HEK293 (cell line): Measurements from ENCODE around the gene SF3A1.

ENCODE experiments used
- CTCF ChIA-PET: fragments of 350-600 bp; formaldehyde crosslinking; extraction: SDS; loops from one replicate; lab custom pipeline; 2021; ENCODE audit warnings: antibody characterized with exemption; lab: Yijun Ruan, JAX
- POLR2A ChIA-PET: fragments of 300-600 bp; formaldehyde crosslinking; extraction: SDS; loops from one replicate; lab custom pipeline; 2020; ENCODE audit warnings: antibody characterized with exemption, inconsistent platforms; lab: Yijun Ruan, JAX
- H3K27ac ChIP-seq: fragments of 200-500 bp; sonication (Bioruptor generic); 2 replicates; pipeline ENCODE4 v1.5.1; 2014; ENCODE audit warnings: low read depth, low read length, control low read depth, inconsistent platforms; ENCODE audit errors: extremely low read depth
- H3K36me3 ChIP-seq, 2 experiments: fragments of 200-500 bp in 1 of 2; sonication (Bioruptor generic) in 1 of 2; 1 replicate in 1 of 2; 2 replicates in 1 of 2; pipeline ENCODE4 v1.5.1; 2014 to 2017; ENCODE audit warnings: inconsistent platforms in 2 of 2, low read length in 2 of 2; ENCODE audit not compliant: control insufficient read depth in 2 of 2, insufficient read depth in 1 of 2
- H3K4me1 ChIP-seq: fragments of 200-500 bp; sonication (Bioruptor generic); 2 replicates; pipeline ENCODE4 v1.5.1; 2014; ENCODE audit warnings: mild to moderate bottlenecking, low read length, inconsistent platforms; ENCODE audit not compliant: control insufficient read depth, insufficient read depth
- H3K4me3 ChIP-seq: 2 replicates; pipeline ENCODE4 v1.5.1; 2011; ENCODE audit warnings: low read depth, mild to moderate bottlenecking, control low read depth, low read length, moderate library complexity
- H3K9me3 ChIP-seq: fragments of 200-500 bp; sonication (Bioruptor generic); 2 replicates; pipeline ENCODE4 v1.5.1; 2014; ENCODE audit warnings: low read depth, low read length, inconsistent platforms; ENCODE audit not compliant: control insufficient read depth, insufficient read depth
- AEBP2 ChIP-seq: fragments of 450-650 bp; formaldehyde crosslinking; IDR thresholded peaks from 2 replicates; pipeline ENCODE4 v1.5.1; 2016; ENCODE audit warnings: missing biosample characterization, missing genetic modification characterization, borderline replicate concordance
- HOXC10 ChIP-seq: sonication (generic); formaldehyde crosslinking; IDR thresholded peaks from 2 replicates; pipeline ENCODE4 v1.8.1; 2023; ENCODE audit warnings: mild to moderate bottlenecking, missing genetic modification reagents
- REPIN1 ChIP-seq: fragments of 450-650 bp; formaldehyde crosslinking; IDR thresholded peaks from 2 replicates; pipeline ENCODE4 v1.5.1; 2017; ENCODE audit warnings: missing biosample characterization, missing genetic modification characterization, low read depth
- ZBTB44 ChIP-seq: fragments of 450-650 bp; IDR thresholded peaks from 2 replicates; pipeline ENCODE4 v1.5.1; 2018; ENCODE audit warnings: missing biosample characterization, mild to moderate bottlenecking, missing genetic modification characterization
- ZNF138 ChIP-seq: fragments of 450-650 bp; formaldehyde crosslinking; IDR thresholded peaks from 2 replicates; pipeline ENCODE4 v1.5.1; 2016; ENCODE audit warnings: missing biosample characterization, missing genetic modification characterization, borderline replicate concordance
- ZNF266 ChIP-seq: fragments of 450-650 bp; formaldehyde crosslinking; IDR thresholded peaks from 2 replicates; pipeline ENCODE4 v1.5.1; 2016; ENCODE audit warnings: missing biosample characterization, missing genetic modification characterization, low read depth
- ZNF335 ChIP-seq: fragments of 450-650 bp; formaldehyde crosslinking; conservative IDR thresholded peaks from 2 replicates; pipeline ENCODE4 v1.5.1; 2016; ENCODE audit warnings: missing biosample characterization, missing genetic modification characterization
- ZNF354C ChIP-seq: fragments of 450-650 bp; formaldehyde crosslinking; IDR thresholded peaks from 2 replicates; pipeline ENCODE4 v1.5.1; 2016; ENCODE audit warnings: missing biosample characterization, missing genetic modification characterization, low read depth, borderline replicate concordance
- ZNF518A ChIP-seq: fragments of 450-650 bp; formaldehyde crosslinking; conservative IDR thresholded peaks from 2 replicates; pipeline ENCODE4 v1.5.1; 2016; ENCODE audit warnings: low read depth, missing biosample characterization, missing genetic modification characterization
- ZNF585B ChIP-seq: fragments of 450-650 bp; formaldehyde crosslinking; IDR thresholded peaks from 2 replicates; pipeline ENCODE4 v1.5.1; 2016; ENCODE audit warnings: missing biosample characterization, missing genetic modification characterization
- ZNF610 ChIP-seq: fragments of 450-650 bp; formaldehyde crosslinking; IDR thresholded peaks from 2 replicates; pipeline ENCODE4 v1.5.1; 2016; ENCODE audit warnings: missing biosample characterization, missing genetic modification characterization, borderline replicate concordance
- ZNF707 ChIP-seq: fragments of 450-650 bp; formaldehyde crosslinking; IDR thresholded peaks from 2 replicates; pipeline ENCODE4 v1.5.1; 2016; ENCODE audit warnings: missing biosample characterization, missing genetic modification characterization
- ZNF747 ChIP-seq: fragments of 450-650 bp; formaldehyde crosslinking; IDR thresholded peaks from 2 replicates; pipeline ENCODE4 v1.5.1; 2016; ENCODE audit warnings: missing biosample characterization, missing genetic modification characterization
- ZNF776 ChIP-seq: fragments of 450-650 bp; formaldehyde crosslinking; IDR thresholded peaks from 2 replicates; pipeline ENCODE4 v1.5.0; 2017; ENCODE audit warnings: missing biosample characterization, missing genetic modification characterization, borderline replicate concordance
- ZNF785 ChIP-seq: fragments of 450-650 bp; formaldehyde crosslinking; IDR thresholded peaks from 2 replicates; pipeline ENCODE4 v1.5.1; 2016; ENCODE audit warnings: missing biosample characterization, missing genetic modification characterization
- ZNF837 ChIP-seq: fragments of 450-650 bp; formaldehyde crosslinking; IDR thresholded peaks from 2 replicates; pipeline ENCODE4 v1.5.1; 2016; ENCODE audit warnings: missing biosample characterization, missing genetic modification characterization
- ZSCAN23 ChIP-seq: fragments of 450-650 bp; formaldehyde crosslinking; IDR thresholded peaks from 2 replicates; pipeline ENCODE4 v1.5.1; 2016; ENCODE audit warnings: missing biosample characterization, missing genetic modification characterization
- TF ChIP-seq, protein P1 (sequence below): fragments of 450-650 bp; formaldehyde crosslinking; IDR thresholded peaks from 2 replicates; pipeline ENCODE4 v1.5.1; 2016; ENCODE audit warnings: missing biosample characterization, missing genetic modification characterization

Gene SF3A1

GRCh38 chr22:30380011-30380410, 23.3 kb upstream of the SF3A1 start:
- H3K36me3 ChIP-seq, result peaks cover 0 to 84% of the 10 kb centered on the region in 2 experiments; a peak in 2 of 3 replicates

GRCh38 chr22:30375312-30375849, 18.7 kb upstream of the SF3A1 start:
- CTCF ChIA-PET, result interaction anchor here (0.5 to 1.2 kb wide), 4 partner anchors 12 to 120 kb away, joined by 3 to 6 read pairs (median 3); no protein-coding TSS in a partner anchor
- TF ChIP-seq, protein P1, sequence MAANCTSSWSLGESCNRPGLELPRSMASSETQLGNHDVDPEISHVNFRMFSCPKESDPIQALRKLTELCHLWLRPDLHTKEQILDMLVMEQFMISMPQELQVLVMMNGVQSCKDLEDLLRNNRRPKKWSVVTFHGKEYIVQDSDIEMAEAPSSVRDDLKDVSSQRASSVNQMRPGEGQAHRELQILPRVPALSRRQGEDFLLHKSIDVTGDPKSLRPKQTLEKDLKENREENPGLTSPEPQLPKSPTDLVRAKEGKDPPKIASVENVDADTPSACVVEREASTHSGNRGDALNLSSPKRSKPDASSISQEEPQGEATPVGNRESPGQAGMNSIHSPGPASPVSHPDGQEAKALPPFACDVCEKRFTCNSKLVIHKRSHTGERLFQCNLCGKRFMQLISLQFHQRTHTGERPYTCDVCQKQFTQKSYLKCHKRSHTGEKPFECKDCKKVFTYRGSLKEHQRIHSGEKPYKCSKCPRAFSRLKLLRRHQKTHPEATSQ, result no peak
- TF ChIP-seq ZBTB44 (tag by site-specific recombination) (no peak), ZNF707 (no peak), HOXC10 (CRISPR knock-in tag) (no peak)

More at GRCh38 chr22:30380011-30380410, 23.3 kb upstream of the SF3A1 start:
- TF ChIP-seq ZNF266 (tag by site-specific recombination) (no peak), ZNF335 (tag by site-specific recombination) (no peak), ZNF354C (tag by site-specific recombination) (no peak), ZNF138 (tag by site-specific recombination) (no peak), ZNF585B (no peak)
- Histone ChIP-seq H3K4me3 (no peak overlapping the region), H3K9me3 (no peaks in the 10 kb centered on the region), H3K27ac (no peak overlapping the region), H3K4me1 (no peaks in the 10 kb centered on the region)
- CTCF ChIA-PET, result interaction anchor here (0.7 kb wide), 1 partner anchor 33 kb away, joined by 3 read pairs; no protein-coding TSS in a partner anchor
- POLR2A ChIA-PET, result interaction anchor here (1.3 kb wide), 1 partner anchor 10 kb away, joined by 3 read pairs; no protein-coding TSS in a partner anchor

DNA sequence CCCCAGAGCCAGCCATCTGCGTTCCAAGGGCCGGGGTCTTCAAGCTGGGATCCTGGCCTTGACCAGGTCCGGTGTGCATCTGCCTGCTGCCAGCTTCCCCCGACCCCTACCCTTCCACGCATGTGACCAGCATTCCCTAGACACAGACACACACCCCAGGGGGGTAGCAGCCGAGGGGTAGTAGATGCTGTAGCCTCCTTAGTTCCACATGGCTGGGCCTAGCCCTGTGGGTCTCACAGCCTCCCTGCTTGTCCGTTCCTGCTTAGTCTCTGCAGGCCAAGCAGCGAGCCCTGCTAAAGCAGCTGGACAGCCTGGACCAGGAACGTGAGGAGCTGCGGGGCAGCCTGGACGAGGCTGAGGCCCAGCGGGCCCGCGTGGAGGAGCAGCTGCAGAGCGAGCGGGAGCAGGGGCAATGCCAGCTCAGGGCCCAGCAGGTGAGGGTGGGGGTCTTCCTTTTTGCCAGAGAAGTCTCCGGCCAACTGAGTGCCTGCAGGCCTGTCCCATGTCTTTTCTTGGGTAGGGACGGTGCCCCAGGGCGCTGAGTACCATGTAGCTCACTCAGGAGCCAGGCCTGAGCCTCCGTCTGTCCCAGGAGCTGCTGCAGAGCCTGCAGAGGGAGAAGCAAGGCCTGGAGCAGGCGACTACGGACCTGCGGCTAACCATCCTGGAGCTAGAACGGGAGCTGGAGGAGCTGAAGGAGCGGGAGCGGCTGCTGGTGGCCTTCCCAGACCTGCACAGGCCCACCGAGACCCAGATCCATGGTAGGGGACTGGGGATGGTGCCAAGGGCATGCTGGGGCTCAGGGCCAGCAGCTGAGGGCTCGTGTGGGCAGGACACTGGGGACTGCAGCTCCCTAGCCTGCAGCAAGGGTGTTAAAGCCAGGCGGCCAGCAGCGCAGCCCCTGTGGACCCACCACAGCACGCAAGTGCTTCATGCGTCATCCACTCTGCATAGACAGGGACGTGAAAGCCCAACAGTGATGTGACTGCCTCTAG, 16.9 kb upstream of the SF3A1 start:
- ChIA-PET CTCF (interaction anchor here (0.6 to 1.1 kb wide), 5 partner anchors 11 to 215 kb away, joined by 3 to 5 read pairs (median 3); no protein-coding TSS in a partner anchor), POLR2A (interaction anchor here (1.0 to 1.6 kb wide), 4 partner anchors 11 to 50 kb away, joined by 3 to 14 read pairs (median 4); partner anchors contain the start of genes CCDC157 and SF3A1)
- Histone ChIP-seq H3K27ac (no peak overlapping the region), H3K4me1 (no peaks in the 10 kb centered on the region), H3K36me3 (peaks cover 0 to 32% of the 10 kb centered on the region in 2 experiments; a peak in 1 of 3 replicates), H3K9me3 (no peaks in the 10 kb centered on the region), H3K4me3 (no peak overlapping the region)
- no peak for TF ChIP-seq ZNF518A (tag by site-specific recombination)
- TF ChIP-seq ZNF610 (tag by site-specific recombination), result no peak
- TF ChIP-seq AEBP2, result no peak
- TF ChIP-seq ZNF747 (tag by site-specific recombination), result no peak
- TF ChIP-seq ZNF776 (tag by site-specific recombination), result no peak
- TF ChIP-seq REPIN1, result no peak
- no peak for TF ChIP-seq ZNF785 (tag by site-specific recombination)
- no peak for TF ChIP-seq ZNF837
- TF ChIP-seq ZSCAN23, result no peak

More at GRCh38 chr22:30375312-30375849, 18.7 kb upstream of the SF3A1 start:
- Histone ChIP-seq H3K27ac (no peak overlapping the region), H3K9me3 (no peaks in the 10 kb centered on the region), H3K36me3 (peaks cover 0 to 49% of the 10 kb centered on the region in 2 experiments; a peak in 1 of 3 replicates), H3K4me3 (no peak overlapping the region), H3K4me1 (no peaks in the 10 kb centered on the region)
- POLR2A ChIA-PET, result interaction anchor here (0.7 to 1.6 kb wide), 4 partner anchors 9 to 49 kb away, joined by 3 to 6 read pairs (median 5); partner anchors contain the start of genes CCDC157 and SF3A1
